OCI-LY3 (cell line): ENCODE measurements around the gene GART.

ENCODE experiments used
- H2AFZ ChIP-seq: fragments of 200-600, 300-600 bp; shearing (Covaris generic); 2 replicates; pipeline ENCODE4 v1.6.0; 2014; ENCODE audit warnings: antibody characterized with exemption, low read depth, low read length
- H3K27ac ChIP-seq: fragments of 200-600, 300-600 bp; sonication (generic); 2 replicates; pipeline ENCODE4 v1.5.1; 2014; ENCODE audit warnings: mild to moderate bottlenecking, low read length, moderate library complexity, mixed read lengths
- H3K27me3 ChIP-seq: fragments of 200-600, 300-600 bp; sonication (generic); 2 replicates; pipeline ENCODE4 v1.6.1; 2014; ENCODE audit warnings: low read depth, low read length, mixed read lengths
- H3K36me3 ChIP-seq: fragments of 200-600, 300-600 bp; sonication (generic); replicated peaks from 2 replicates; pipeline ENCODE3; 2014; ENCODE audit warnings: low read depth, low read length, mixed read lengths
- H3K4me1 ChIP-seq: fragments of 300-600, 200-600 bp; sonication (generic); 2 replicates; pipeline ENCODE4 v1.6.1; 2014; ENCODE audit warnings: low read length, mixed read lengths
- H3K4me2 ChIP-seq: fragments of 200-600, 300-600 bp; sonication (generic); 2 replicates; pipeline ENCODE4 v1.6.1; 2014; ENCODE audit warnings: low read length, mixed read lengths
- H3K4me3 ChIP-seq: fragments of 300-600, 200-600 bp; sonication (generic); 2 replicates; pipeline ENCODE4 v1.5.1; 2014; ENCODE audit warnings: antibody characterized with exemption, mild to moderate bottlenecking, low read length, moderate library complexity
- H3K79me2 ChIP-seq: fragments of 300-600, 200-600 bp; shearing (Covaris generic); 2 replicates; pipeline ENCODE4 v1.6.1; 2014; ENCODE audit warnings: mild to moderate bottlenecking, low read length, mixed read lengths
- H3K9ac ChIP-seq: fragments of 300-600, 200-600 bp; shearing (Covaris generic); 2 replicates; pipeline ENCODE4 v1.6.0; 2014; ENCODE audit warnings: mild to moderate bottlenecking, low read length, moderate library complexity
- H3K9me3 ChIP-seq: fragments of 200-600, 300-600 bp; shearing (Covaris generic); 2 replicates; pipeline ENCODE4 v1.6.1; 2014; ENCODE audit warnings: low read length, mixed read lengths; ENCODE audit not compliant: insufficient read depth
- H4K20me1 ChIP-seq: fragments of 200-600, 300-600 bp; sonication (generic); 2 replicates; pipeline ENCODE4 v1.6.1; 2016; ENCODE audit warnings: low read length, mixed read lengths; ENCODE audit not compliant: insufficient read depth
- CTCF ChIP-seq: fragments of 200-600, 300-600 bp; sonication (generic); IDR thresholded peaks from 2 replicates; pipeline ENCODE4 v1.5.1; 2014; ENCODE audit warnings: antibody characterized with exemption, low read length, low read depth
- EZH2phosphoT487 ChIP-seq: fragments of 200-600 bp; shearing (Covaris generic); IDR thresholded peaks from 2 replicates; pipeline ENCODE4 v1.6.1; 2018; ENCODE audit warnings: antibody characterized with exemption, mixed run types, low read depth

GART gene

GRCh38 chr21:33566514-33566913 lies 24.6 kb upstream of the GART start:
- Histone ChIP-seq H2AFZ (no peak overlapping the region), H3K4me3 (no peak overlapping the region), H3K9me3 (no peaks in the 10 kb centered on the region), H3K36me3 (peaks cover 43% of the 10 kb centered on the region), H3K79me2 (peaks cover 52% of the 10 kb centered on the region), H3K4me2 (no peak overlapping the region), H3K4me1 (no peaks in the 10 kb centered on the region), H3K9ac (no peak overlapping the region), H3K27ac (no peak overlapping the region), H3K27me3 (no peaks in the 10 kb centered on the region), H4K20me1 (0 out of 2 replicates have a peak, but pooled peaks cover 5% of the 10 kb centered on the region)
- no peak for TF ChIP-seq CTCF
- TF ChIP-seq EZH2phosphoT487 = no peak

- H3K4me3 ChIP-seq = no peak overlapping the region
- no peak overlapping the region for H3K27ac ChIP-seq
- peaks cover 68% of the 10 kb centered on the region for H3K79me2 ChIP-seq
- no peak overlapping the region for H2AFZ ChIP-seq
- peaks cover 60% of the 10 kb centered on the region for H3K36me3 ChIP-seq
- no peaks in the 10 kb centered on the region for H3K27me3 ChIP-seq
- H3K4me2 ChIP-seq = no peak overlapping the region
- H4K20me1 ChIP-seq = peaks cover 40% of the 10 kb centered on the region
- H3K9me3 ChIP-seq = no peaks in the 10 kb centered on the region
- TF ChIP-seq EZH2phosphoT487 = no peak
- TF ChIP-seq CTCF = no peak
- no peaks in the 10 kb centered on the region for H3K4me1 ChIP-seq
- H3K9ac ChIP-seq = no peak overlapping the region
These were observed 20.5 kb upstream of the GART start for GRCh38 chr21:33562389-33562788.

GRCh38 chr21:33561373-33561772 lies 19.5 kb upstream of the GART start:
- no peak overlapping the region for H3K27ac ChIP-seq
- H3K79me2 ChIP-seq = peaks cover 79% of the 10 kb centered on the region
- no peak overlapping the region for H3K4me3 ChIP-seq
- no peaks in the 10 kb centered on the region for H3K4me1 ChIP-seq
- peaks cover 58% of the 10 kb centered on the region for H3K36me3 ChIP-seq
- H3K27me3 ChIP-seq = no peaks in the 10 kb centered on the region
- peaks cover 49% of the 10 kb centered on the region for H4K20me1 ChIP-seq
- H2AFZ ChIP-seq = no peak overlapping the region
- no peak overlapping the region for H3K4me2 ChIP-seq
- TF ChIP-seq EZH2phosphoT487 = no peak
- no peak for TF ChIP-seq CTCF
- H3K9ac ChIP-seq = no peak overlapping the region
- no peaks in the 10 kb centered on the region for H3K9me3 ChIP-seq

- no peak overlapping the region for H3K27ac ChIP-seq
- H3K9me3 ChIP-seq = no peaks in the 10 kb centered on the region
- no peak overlapping the region for H3K9ac ChIP-seq
- TF ChIP-seq EZH2phosphoT487 = no peak
- no peak overlapping the region for H3K4me3 ChIP-seq
- peaks cover 52% of the 10 kb centered on the region for H4K20me1 ChIP-seq
- H3K4me1 ChIP-seq = no peaks in the 10 kb centered on the region
- no peak overlapping the region for H2AFZ ChIP-seq
- peaks cover 83% of the 10 kb centered on the region for H3K79me2 ChIP-seq
- peaks cover 61% of the 10 kb centered on the region for H3K36me3 ChIP-seq
- no peaks in the 10 kb centered on the region for H3K27me3 ChIP-seq
- H3K4me2 ChIP-seq = no peak overlapping the region
These were observed 19.0 kb upstream of the GART start for GRCh38 chr21:33560965-33561364.

GRCh38 chr21:33559813-33560212 lies 17.9 kb upstream of the GART start:
- Histone ChIP-seq H3K9ac (no peak overlapping the region), H3K27ac (no peak overlapping the region), H3K4me3 (no peak overlapping the region), H3K4me1 (no peaks in the 10 kb centered on the region), H3K79me2 (peaks cover 88% of the 10 kb centered on the region), H3K27me3 (no peaks in the 10 kb centered on the region), H3K9me3 (no peaks in the 10 kb centered on the region), H4K20me1 (peaks cover 63% of the 10 kb centered on the region), H3K36me3 (peaks cover 63% of the 10 kb centered on the region), H2AFZ (no peak overlapping the region), H3K4me2 (no peak overlapping the region)
- TF ChIP-seq EZH2phosphoT487 (no peak), CTCF (no peak)
